Measurements from ENCODE around the gene OGFOD2. TPM values are rescaled to one million over a fixed set of nuclear protein-coding genes. Genes with fewer than 3 reads are reported as not detected.

Gene OGFOD2
- total and polyA plus RNA-seq, 2 of the 13 experiments (the other 11 are each of a cell fraction or from before 2014, with no cell fraction given): 13.2 to 14.6 TPM

DNA sequence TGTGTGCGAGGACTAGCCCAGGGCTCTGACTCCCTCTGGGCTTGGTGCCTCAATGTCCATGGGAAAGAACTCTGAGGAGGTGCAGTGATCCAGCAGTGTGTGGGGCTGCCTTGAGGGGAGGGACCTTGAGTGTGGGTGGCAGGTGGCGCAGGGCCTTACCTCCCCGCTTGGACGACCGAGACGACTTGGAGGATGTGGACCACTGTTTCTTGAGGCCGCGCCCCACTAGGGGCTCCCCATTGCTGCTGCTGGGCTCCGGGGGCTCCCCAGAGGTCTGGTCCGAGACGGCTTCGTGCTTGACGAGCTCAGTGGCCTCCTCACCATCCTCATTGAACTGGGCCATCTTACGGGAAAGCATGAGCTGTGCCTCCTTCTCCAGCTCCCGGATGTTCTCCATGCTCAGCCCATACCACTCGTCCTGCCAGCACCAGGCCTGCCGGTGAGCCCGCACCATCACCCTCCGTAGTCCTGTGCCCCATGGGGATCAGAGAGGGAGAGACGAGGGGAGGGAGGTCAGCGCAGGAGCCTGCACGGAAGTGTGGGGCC, 30.1 kb downstream of the OGFOD2 start:
- in situ Hi-C loops (cut with HindIII; ENCODE audit: extremely low pct_ligation_motif_present, low pct_unique_long_range_greater_than_20kb): no loop called here
- 97% methylated on average over 18 of the region's 22 CpGs for WGBS (ENCODE audit: low lambda C conversion rate)

More for the DNA sequence above, 30.1 kb downstream of the OGFOD2 start:
- BruUV-seq (replicated peaks): no TSS peak
- H3K36me3 ChIP-seq (replicated peaks in 1 of 2; ENCODE audit: control insufficient read depth in 1 of 2, insufficient read depth in 2 of 2, low read length in 2 of 2): peaks cover 13 to 23% of the 10 kb centered on the region in 2 experiments
- POLR2A ChIA-PET: no interaction called here
- no peak overlapping the region for H3K4me3 ChIP-seq (replicated peaks in 1 of 3; ENCODE audit: insufficient read depth in 1 of 3, low read depth in 2 of 3, low read length in 3 of 3)
- no peak for DNase-seq (ENCODE audit: low spot score)
- no peaks in the 10 kb centered on the region for H3K9me3 ChIP-seq (ENCODE audit: low read length)
- H3K4me1 ChIP-seq (ENCODE audit: insufficient read depth, low read length): no peaks in the 10 kb centered on the region
- no peak for FAIRE-seq
- H4K20me1 ChIP-seq (ENCODE audit: insufficient read depth, low read length): no peaks in the 10 kb centered on the region
- H3K79me2 ChIP-seq (ENCODE audit: insufficient read depth, low read length): no peaks in the 10 kb centered on the region
- no peak for ATAC-seq
- no peak overlapping the region for H2AFZ ChIP-seq (ENCODE audit: low read length)
- H3K27ac ChIP-seq (ENCODE audit: extremely low read length, insufficient read depth, low read length): no peak overlapping the region
- H3K9ac ChIP-seq (ENCODE audit: insufficient read depth, low read depth, low read length): no peak overlapping the region
- H3K4me2 ChIP-seq (ENCODE audit: low read depth, low read length): no peak overlapping the region
- CTCF ChIA-PET (ENCODE audit: low intra/inter-chr PET ratio, low total read pairs): no interaction called here
- TF ChIP-seq TEF (CRISPR knock-in tag; IDR thresholded peaks at IDR 0.05): no peak
- TF ChIP-seq, protein P1, sequence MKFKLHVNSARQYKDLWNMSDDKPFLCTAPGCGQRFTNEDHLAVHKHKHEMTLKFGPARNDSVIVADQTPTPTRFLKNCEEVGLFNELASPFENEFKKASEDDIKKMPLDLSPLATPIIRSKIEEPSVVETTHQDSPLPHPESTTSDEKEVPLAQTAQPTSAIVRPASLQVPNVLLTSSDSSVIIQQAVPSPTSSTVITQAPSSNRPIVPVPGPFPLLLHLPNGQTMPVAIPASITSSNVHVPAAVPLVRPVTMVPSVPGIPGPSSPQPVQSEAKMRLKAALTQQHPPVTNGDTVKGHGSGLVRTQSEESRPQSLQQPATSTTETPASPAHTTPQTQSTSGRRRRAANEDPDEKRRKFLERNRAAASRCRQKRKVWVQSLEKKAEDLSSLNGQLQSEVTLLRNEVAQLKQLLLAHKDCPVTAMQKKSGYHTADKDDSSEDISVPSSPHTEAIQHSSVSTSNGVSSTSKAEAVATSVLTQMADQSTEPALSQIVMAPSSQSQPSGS (CRISPR knock-in tag; IDR thresholded peaks at IDR 0.05): no peak
- TF ChIP-seq, protein P2, sequence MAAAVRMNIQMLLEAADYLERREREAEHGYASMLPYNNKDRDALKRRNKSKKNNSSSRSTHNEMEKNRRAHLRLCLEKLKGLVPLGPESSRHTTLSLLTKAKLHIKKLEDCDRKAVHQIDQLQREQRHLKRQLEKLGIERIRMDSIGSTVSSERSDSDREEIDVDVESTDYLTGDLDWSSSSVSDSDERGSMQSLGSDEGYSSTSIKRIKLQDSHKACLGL (CRISPR knock-in tag; IDR thresholded peaks at IDR 0.05): no peak
- TF ChIP-seq, protein P3, sequence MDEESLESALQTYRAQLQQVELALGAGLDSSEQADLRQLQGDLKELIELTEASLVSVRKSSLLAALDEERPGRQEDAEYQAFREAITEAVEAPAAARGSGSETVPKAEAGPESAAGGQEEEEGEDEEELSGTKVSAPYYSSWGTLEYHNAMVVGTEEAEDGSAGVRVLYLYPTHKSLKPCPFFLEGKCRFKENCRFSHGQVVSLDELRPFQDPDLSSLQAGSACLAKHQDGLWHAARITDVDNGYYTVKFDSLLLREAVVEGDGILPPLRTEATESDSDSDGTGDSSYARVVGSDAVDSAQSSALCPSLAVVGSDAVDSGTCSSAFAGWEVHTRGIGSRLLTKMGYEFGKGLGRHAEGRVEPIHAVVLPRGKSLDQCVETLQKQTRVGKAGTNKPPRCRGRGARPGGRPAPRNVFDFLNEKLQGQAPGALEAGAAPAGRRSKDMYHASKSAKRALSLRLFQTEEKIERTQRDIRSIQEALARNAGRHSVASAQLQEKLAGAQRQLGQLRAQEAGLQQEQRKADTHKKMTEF (CRISPR knock-in tag; IDR thresholded peaks at IDR 0.05): no peak
- TF ChIP-seq NCOR1 (IDR thresholded peaks at IDR 0.05; ENCODE audit: borderline replicate concordance, low read length): no peak
- TF ChIP-seq SIX1 (CRISPR knock-in tag; IDR thresholded peaks at IDR 0.05; ENCODE audit: borderline replicate concordance): no peak
- no peak for TF ChIP-seq ZEB1 (IDR thresholded peaks at IDR 0.05; ENCODE audit: insufficient replicate concordance, low read depth)
- no peak for TF ChIP-seq SP1 (IDR thresholded peaks at IDR 0.05)
- no peak for TF ChIP-seq SP1 (CRISPR knock-in tag; IDR thresholded peaks at IDR 0.05)
- intact Hi-C loops (cut with micrococcal nuclease; ENCODE audit: unreplicated experiment): no loop called here
- no peaks in the 10 kb centered on the region; a peak in 1 of 5 replicates for H3K27me3 ChIP-seq (ENCODE audit: control insufficient read depth in 1 of 2, insufficient read depth in 2 of 2, low read length in 2 of 2)

Measured in HepG2 (cell line).